Transverse colon (tissue), 4 donors: ENCODE data around the gene AQP9.

ENCODE experiments used
- CTCF ChIP-seq, 5 experiments: fragments of 200-600 bp in 3 of 5; fragments of 450-650 bp in 2 of 5; sonication (generic) in 3 of 5; IDR thresholded peaks; 1 replicate in 2 of 5; 2 replicates in 3 of 5; pipeline ENCODE4 v1.5.1; 2016 to 2017; ENCODE audit warnings: antibody characterized with exemption in 5 of 5, inconsistent platforms in 3 of 5, mild to moderate bottlenecking in 2 of 5, moderate library complexity in 1 of 5
- POLR2A ChIP-seq: fragments of 450-650 bp; IDR thresholded peaks from one replicate; pipeline ENCODE4 v1.6.1; 2016; ENCODE audit warnings: antibody characterized with exemption, mild to moderate bottlenecking, moderate library complexity
- POLR2AphosphoS5 ChIP-seq, 3 donors: sonication (generic); formaldehyde crosslinking; IDR thresholded peaks; one replicate each; pipeline ENCODE4 v1.6.1; 2016; ENCODE audit warnings: antibody characterized with exemption in 3 of 3

GRCh38 chr15:58190419-58190818 is 52.2 kb downstream of the AQP9 start:
- TF ChIP-seq CTCF (IDR thresholded peaks at IDR 0.05) (no peak), POLR2A (no peak), POLR2AphosphoS5 (IDR thresholded peaks at IDR 0.05) (no peak)
